PFSK-1 (cell line): ENCODE measurements around the gene NT5DC3.

Experiments
- FOXP2 ChIP-seq: optimal IDR thresholded peaks from 2 replicates; pipeline ENCODE3; 2011; ENCODE audit warnings: borderline replicate concordance, control low read depth, inconsistent platforms; ENCODE audit not compliant: insufficient read depth; ENCODE audit errors: extremely low read length, extremely low read depth
- POLR2AphosphoS5 ChIP-seq: IDR thresholded peaks from 2 replicates; pipeline ENCODE4 v1.6.1; 2012; ENCODE audit warnings: low read depth, mild to moderate bottlenecking, control low read depth, low read length, moderate library complexity
- REST ChIP-seq, 2 experiments: IDR thresholded peaks; 2 replicates each; pipeline versions ENCODE4 v1.6.1 to v1.8.0; 2011 to 2012; ENCODE audit warnings: low read depth in 2 of 2, low read length in 2 of 2, control low read depth in 1 of 2, inconsistent platforms in 1 of 2, mild to moderate bottlenecking in 1 of 2, moderate library complexity in 1 of 2; ENCODE audit not compliant: insufficient read depth in 1 of 2
- SIN3A ChIP-seq: IDR thresholded peaks from 2 replicates; pipeline ENCODE4 v1.6.1; 2012; ENCODE audit warnings: mild to moderate bottlenecking, low read length, moderate library complexity, borderline replicate concordance; ENCODE audit not compliant: insufficient read depth
- TAF1 ChIP-seq: IDR thresholded peaks from 2 replicates; pipeline ENCODE4 v1.6.1; 2012; ENCODE audit warnings: low read length, control low read depth, borderline replicate concordance; ENCODE audit not compliant: insufficient read depth

Gene NT5DC3

GRCh38 chr12:103762473-103762872 is 78.6 kb downstream of the NT5DC3 start:
- TF ChIP-seq TAF1 (no peak), POLR2AphosphoS5 (no peak), FOXP2 (no peak), REST (IDR thresholded peaks at IDR 0.05; ENCODE audit: insufficient read depth in 1 of 2, low read depth in 2 of 2, low read length in 2 of 2) (no peak), SIN3A (no peak)

GRCh38 chr12:103758310-103759089 is 82.5 kb downstream of the NT5DC3 start:
- TF ChIP-seq POLR2AphosphoS5 (no peak), SIN3A (no peak), REST (IDR thresholded peaks at IDR 0.05; ENCODE audit: insufficient read depth in 1 of 2, low read depth in 2 of 2, low read length in 2 of 2) (no peak), TAF1 (no peak), FOXP2 (no peak)

- TF ChIP-seq POLR2AphosphoS5 (no peak), FOXP2 (no peak)
Observed at GRCh38 chr12:103757248-103757647, 83.8 kb downstream of the NT5DC3 start.

- TF ChIP-seq SIN3A (no peak), POLR2AphosphoS5 (no peak), FOXP2 (no peak), REST (IDR thresholded peaks at IDR 0.05; ENCODE audit: insufficient read depth in 1 of 2, low read depth in 2 of 2, low read length in 2 of 2) (no peak), TAF1 (no peak)
Observed at GRCh38 chr12:103756443-103756842, 84.6 kb downstream of the NT5DC3 start.

GRCh38 chr12:103755425-103755824 is 85.6 kb downstream of the NT5DC3 start:
- TF ChIP-seq FOXP2 (no peak), TAF1 (no peak), REST (IDR thresholded peaks at IDR 0.05; ENCODE audit: insufficient read depth in 1 of 2, low read depth in 2 of 2, low read length in 2 of 2) (no peak), SIN3A (no peak), POLR2AphosphoS5 (no peak)
